Duodenal mucosa (tissue), 2 donors: ENCODE measurements around the gene PROX1.
A peak's percentile ranks its signal among the peaks of the same experiment; 100 is the strongest.

Experiments used
- H3K27ac ChIP-seq: one replicate; pipeline ENCODE4 v1.7.0; 2013; ENCODE audit warnings: low read depth, low read length
- H3K27me3 ChIP-seq, 2 donors: one replicate each; pipeline ENCODE4 v1.7.0; 2013; ENCODE audit warnings: low read length in 2 of 2, control low read depth in 1 of 2; ENCODE audit not compliant: insufficient read depth in 2 of 2, control insufficient read depth in 1 of 2
- H3K36me3 ChIP-seq, 2 donors: one replicate each; pipeline ENCODE4 v1.7.0; 2013; ENCODE audit warnings: low read length in 2 of 2, control low read depth in 1 of 2; ENCODE audit not compliant: insufficient read depth in 2 of 2, control insufficient read depth in 1 of 2
- H3K4me1 ChIP-seq, 2 donors: one replicate each; pipeline ENCODE4 v1.7.0; 2013; ENCODE audit warnings: low read length in 2 of 2, control low read depth in 1 of 2; ENCODE audit not compliant: insufficient read depth in 2 of 2, control insufficient read depth in 1 of 2
- H3K4me3 ChIP-seq, 2 donors: one replicate each; pipeline ENCODE4 v1.7.0; 2013; ENCODE audit warnings: low read length in 2 of 2, low read depth in 1 of 2
- H3K9ac ChIP-seq, 2 donors: one replicate each; pipeline ENCODE4 v1.7.0; 2013; ENCODE audit warnings: low read length in 2 of 2, low read depth in 1 of 2
- H3K9me3 ChIP-seq, 2 donors: one replicate each; pipeline ENCODE4 v1.7.0; 2013; ENCODE audit warnings: low read length in 2 of 2, control low read depth in 1 of 2; ENCODE audit not compliant: control insufficient read depth in 1 of 2

Gene PROX1

DNA sequence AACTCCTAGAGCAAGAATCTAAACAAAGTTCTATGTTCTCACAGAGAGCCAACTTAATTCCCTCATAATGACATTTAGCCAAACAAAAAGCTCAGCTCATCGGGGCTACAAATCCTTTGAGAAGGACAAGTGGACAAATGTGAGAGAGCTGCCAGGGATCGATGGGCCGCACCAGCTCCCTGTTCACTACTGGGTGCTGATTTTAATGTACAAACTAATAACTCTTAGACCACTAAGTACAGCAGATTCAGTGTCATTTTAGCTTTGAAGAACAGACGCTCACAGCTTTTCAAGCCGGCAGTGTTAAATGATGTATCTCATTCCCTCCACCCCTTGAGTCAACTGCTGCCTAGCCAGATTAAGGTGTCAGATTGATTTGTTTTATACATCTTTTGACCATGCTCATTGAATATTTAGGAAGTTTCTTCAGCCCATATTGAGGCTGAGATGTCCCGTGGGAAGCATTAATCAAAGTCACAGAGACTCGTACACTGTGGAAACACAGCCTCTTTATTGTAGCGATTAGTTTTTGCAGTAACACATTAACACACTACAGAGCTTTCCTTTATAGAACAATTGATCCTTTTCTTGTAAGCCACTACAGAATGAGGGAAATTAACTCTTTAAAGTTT, 21.1 kb downstream of the PROX1 start:
- Histone ChIP-seq H3K9me3 (no peaks in the 10 kb centered on the region), H3K27ac (no peak overlapping the region), H3K4me1 (no peaks in the 10 kb centered on the region), H3K4me3 (no peak overlapping the region), H3K36me3 (no peaks in the 10 kb centered on the region), H3K9ac (no peak overlapping the region), H3K27me3 (no peaks in the 10 kb centered on the region)

DNA sequence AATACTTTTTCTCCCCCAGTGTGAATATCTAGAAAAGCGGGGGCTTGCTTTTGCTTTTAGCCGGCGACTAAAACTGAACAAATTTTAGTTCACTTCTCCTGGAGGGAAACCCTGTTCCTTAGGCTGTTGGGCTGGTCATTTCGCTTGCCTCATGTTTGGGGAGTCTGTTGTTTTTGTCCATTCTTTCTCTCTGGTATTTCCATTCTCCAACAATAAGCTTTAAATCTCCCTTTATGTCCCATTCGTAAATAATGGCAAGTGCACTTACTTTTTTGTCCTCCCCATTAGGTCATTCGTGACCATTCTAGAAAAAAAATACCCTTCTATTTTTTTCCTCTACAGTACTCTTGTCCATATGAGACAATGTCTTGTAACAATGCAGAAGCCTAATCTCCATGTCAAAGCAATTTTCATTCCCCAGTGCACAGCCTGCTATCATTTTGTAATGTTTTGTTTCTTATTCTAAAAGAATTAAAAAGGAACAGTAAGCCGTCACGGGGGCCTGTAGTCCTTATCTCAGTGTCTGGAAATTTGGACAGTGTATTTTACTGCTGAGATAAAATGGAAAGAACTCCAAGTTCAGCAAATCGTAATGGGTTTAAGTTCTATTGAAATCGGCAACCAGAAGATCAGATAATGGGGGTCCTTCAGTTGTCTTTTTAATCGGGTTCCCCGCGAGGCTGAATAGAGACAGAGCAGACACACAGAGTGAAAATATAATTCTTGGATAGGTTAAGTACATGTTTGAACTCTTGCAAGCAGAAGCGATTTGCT, 21.8 kb downstream of the PROX1 start:
- Histone ChIP-seq H3K36me3 (no peaks in the 10 kb centered on the region), H3K9me3 (no peaks in the 10 kb centered on the region), H3K27me3 (no peaks in the 10 kb centered on the region), H3K27ac (no peak overlapping the region), H3K9ac (no peak overlapping the region), H3K4me1 (no peaks in the 10 kb centered on the region), H3K4me3 (no peak overlapping the region)

DNA sequence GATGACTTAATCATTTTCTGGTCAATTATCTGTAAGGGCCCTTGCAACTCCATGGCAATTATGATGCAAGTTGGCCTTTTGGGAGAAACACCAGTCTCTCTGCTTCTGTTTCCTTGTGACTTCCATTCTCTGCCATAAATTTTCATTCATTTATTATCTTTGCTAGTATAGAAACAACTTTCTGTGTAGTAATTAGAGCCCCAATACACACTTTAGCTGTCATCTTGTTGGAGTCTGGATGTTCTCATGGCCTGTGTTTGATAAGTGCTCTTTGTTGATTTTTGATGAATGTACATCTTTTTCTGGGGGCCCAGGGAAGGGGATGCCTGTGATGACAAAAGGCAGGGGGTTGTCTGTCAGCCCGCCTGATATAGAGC, 22.4 kb downstream of the PROX1 start:
- Histone ChIP-seq H3K9me3 (no peaks in the 10 kb centered on the region), H3K4me3 (no peak overlapping the region), H3K4me1 (no peaks in the 10 kb centered on the region), H3K36me3 (no peaks in the 10 kb centered on the region), H3K9ac (no peak overlapping the region), H3K27ac (no peak overlapping the region), H3K27me3 (no peaks in the 10 kb centered on the region)

DNA sequence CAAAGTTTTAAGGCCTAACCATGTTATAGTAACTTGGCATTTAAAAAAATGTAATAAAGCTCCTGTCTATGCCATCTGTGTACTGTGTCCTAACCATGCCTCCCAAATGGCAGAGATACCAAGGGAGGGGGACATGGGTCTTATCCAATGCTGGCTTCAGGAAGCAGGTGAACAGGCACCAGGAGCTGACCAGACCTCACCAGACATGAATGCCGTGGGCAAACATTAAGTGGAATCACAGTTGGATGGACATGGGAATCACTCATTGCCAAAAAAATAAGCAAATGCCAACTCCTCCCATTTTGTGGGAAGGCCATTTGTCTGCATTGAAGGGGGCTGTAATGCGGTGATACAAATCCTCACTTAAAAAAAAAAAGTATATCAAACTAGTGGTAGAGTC, 22.9 kb downstream of the PROX1 start:
- Histone ChIP-seq H3K9me3 (no peaks in the 10 kb centered on the region), H3K4me3 (no peak overlapping the region), H3K36me3 (no peaks in the 10 kb centered on the region), H3K27me3 (no peaks in the 10 kb centered on the region), H3K9ac (no peak overlapping the region), H3K4me1 (no peaks in the 10 kb centered on the region), H3K27ac (no peak overlapping the region)

DNA sequence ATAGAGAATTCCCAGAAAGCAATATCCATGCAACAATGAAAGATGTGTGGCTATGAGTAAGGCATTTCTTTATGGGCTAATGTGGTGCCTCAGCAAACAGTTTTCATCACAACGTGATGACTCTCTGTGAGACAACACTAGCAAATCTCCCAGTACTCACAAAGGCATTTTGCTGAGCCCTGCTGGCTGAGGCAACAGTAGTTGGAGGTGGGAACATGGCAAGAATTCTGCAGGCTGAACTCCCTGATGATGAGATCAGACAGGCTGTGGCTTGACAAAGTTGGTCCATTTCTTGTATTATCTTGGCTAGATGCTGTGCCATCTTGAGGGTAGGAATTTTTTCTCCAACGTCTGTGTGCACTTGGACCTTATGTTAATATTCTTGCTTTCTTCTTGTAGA, 24.6 kb downstream of the PROX1 start:
- H3K4me1 ChIP-seq = no peaks in the 10 kb centered on the region
- H3K27me3 ChIP-seq = no peaks in the 10 kb centered on the region
- no peak overlapping the region for H3K9ac ChIP-seq
- H3K9me3 ChIP-seq = no peaks in the 10 kb centered on the region
- H3K36me3 ChIP-seq = no peaks in the 10 kb centered on the region
- no peak overlapping the region for H3K4me3 ChIP-seq
- H3K27ac ChIP-seq = no peak overlapping the region

DNA sequence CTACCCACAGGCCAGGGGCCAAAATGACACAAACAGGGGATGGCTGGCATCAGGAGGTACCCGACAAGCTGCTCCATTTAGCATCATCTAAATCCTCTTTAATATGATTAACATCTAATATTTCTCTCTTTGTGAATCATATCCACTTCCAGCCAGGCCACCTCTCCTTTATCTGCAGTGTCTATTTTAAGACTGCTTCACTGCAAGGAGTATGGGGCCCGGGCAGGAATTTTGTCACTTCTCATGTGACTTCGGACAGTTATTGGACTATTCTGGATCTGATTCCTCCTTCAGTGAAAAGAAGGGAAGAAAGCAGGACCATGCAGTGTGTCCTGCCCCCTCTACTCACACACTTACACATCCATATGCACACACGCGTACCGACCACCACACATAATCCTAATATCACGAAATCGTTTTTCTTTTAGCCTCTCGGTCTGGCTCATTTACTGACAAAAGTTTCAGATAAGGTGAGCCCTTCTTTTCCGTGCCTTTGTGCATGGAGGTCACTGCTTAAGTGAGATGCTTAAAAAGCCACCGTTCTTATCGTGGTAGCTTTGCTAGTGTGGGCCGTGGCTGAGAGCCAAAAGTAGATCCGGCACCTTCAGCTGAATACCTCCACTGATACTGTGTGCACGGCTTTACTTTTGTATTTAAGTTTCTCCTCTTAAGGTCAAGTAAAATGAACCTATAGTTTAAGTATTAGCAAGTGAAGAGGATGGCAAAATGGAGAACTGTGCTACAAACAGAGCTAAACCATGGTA, 26.0 kb downstream of the PROX1 start:
- Histone ChIP-seq H3K36me3 (no peaks in the 10 kb centered on the region), H3K9ac (no peak overlapping the region), H3K27me3 (no peaks in the 10 kb centered on the region), H3K4me3 (no peak overlapping the region), H3K9me3 (no peaks in the 10 kb centered on the region), H3K27ac (no peak overlapping the region), H3K4me1 (no peaks in the 10 kb centered on the region)

DNA sequence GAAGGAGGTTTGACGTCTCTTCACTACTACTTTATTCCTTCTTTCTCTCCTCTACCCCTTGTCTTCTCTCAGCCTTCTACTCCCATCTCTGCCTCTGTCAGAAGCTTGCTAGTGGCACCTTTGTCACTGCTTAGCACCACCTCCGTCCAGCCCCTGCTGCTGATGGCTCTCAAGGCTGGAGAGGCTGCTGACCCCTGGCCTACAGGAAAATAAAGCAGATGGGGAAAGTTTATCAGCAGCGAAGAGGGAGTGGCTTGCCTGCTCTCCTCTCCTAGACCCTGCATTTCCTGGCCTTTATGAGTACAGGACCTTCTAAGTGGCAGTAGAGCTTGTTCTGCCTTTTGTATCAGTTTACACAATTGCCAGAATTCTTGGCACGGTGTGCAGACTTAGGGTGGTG, 27.0 kb downstream of the PROX1 start:
- no peaks in the 10 kb centered on the region for H3K36me3 ChIP-seq
- no peaks in the 10 kb centered on the region for H3K4me1 ChIP-seq
- H3K4me3 ChIP-seq = no peak overlapping the region
- no peak overlapping the region for H3K9ac ChIP-seq
- no peaks in the 10 kb centered on the region for H3K27me3 ChIP-seq
- H3K9me3 ChIP-seq = no peaks in the 10 kb centered on the region
- no peak overlapping the region for H3K27ac ChIP-seq

DNA sequence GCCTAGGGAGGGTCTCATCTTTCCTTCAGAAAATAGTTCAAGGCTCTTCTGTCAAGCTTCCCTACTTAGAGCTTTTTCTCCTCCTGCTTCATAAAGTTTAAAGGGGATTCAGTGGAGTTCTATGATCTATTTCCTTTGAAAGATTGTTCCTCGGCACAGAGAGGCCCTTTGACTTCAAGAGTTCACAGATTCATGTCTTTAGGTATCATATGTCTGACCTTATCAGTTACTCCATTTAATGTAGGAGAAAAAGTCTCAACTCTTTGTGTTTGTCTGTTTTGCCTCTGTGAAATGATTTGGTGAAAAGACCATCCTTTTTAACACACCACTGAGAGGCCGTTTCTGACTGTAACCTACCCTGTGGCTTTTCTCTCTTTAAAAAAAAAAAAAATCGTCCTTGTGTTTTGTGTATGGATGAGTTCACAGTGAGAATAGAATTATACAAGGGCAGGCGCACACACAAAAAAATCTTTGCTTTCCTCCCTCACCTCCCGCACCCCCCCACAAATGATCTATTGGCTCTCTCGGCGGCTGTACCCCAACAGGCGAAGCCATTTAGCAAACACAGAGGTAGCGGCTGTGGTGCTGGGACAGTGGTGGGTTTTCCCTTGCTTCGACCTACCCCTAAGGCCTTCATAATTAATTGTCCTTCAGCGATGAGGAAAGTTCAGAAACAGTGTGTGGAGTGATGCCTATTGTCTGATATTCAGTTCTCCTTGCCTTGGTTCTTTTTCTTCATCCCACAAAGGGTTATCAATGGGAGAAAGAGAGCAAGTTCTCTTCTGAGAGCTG, 29.6 kb downstream of the PROX1 start:
- Histone ChIP-seq H3K9me3 (no peaks in the 10 kb centered on the region), H3K27ac (no peak overlapping the region), H3K27me3 (no peaks in the 10 kb centered on the region), H3K9ac (no peak overlapping the region), H3K36me3 (no peaks in the 10 kb centered on the region), H3K4me3 (no peak overlapping the region), H3K4me1 (no peaks in the 10 kb centered on the region)

DNA sequence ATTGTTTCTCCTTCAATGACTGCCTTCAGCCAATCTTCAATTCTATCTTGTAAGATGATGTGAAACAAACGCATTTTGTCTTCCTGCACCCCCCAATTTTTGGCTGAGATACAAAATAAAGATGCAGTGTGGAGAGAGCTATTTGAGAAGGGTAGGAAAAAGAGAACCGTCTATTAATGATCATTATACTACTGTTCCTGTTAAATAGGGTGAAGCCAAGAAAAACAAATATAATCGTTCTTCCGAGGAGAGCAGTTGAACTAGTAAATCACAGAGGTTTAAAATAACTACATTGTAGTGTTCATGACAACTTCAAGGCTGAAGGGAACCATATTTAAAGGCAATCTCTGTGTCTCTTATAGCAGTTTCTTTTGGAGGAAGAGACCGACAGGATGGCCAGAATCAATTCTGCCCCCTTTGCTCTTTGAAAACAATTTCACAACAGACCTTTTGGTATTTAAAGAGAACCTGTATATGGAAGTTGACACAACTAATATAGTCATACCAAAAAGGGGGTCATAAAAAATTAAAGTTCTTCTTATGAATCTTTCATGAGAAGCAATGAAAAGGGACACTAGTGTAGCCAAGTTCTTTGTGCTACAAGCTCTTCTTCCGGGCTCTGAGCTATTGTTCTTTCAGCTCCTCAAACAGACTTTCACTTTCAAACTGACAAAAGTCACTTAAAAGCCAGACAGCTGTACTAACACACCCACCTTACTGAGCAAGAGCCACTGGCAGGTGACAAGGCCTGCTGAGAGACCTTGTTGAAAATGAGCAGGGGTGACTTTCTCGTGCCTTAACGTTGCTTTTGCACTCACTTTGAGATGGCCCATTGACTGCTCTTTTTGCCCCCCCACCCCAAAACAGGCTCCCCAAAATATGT, 30.9 kb downstream of the PROX1 start:
- H3K9ac ChIP-seq = no peak overlapping the region
- peak overlapping the region in 1 of 2 donors; percentile 36 for H3K4me3 ChIP-seq
- H3K9me3 ChIP-seq = no peaks in the 10 kb centered on the region
- H3K4me1 ChIP-seq = no peaks in the 10 kb centered on the region
- H3K27me3 ChIP-seq = no peaks in the 10 kb centered on the region
- H3K36me3 ChIP-seq = no peaks in the 10 kb centered on the region
- H3K27ac ChIP-seq = no peak overlapping the region
